HCT116 (cell line): ENCODE results near the gene BAIAP2L2. TPM values are rescaled to one million over a fixed set of nuclear protein-coding genes. Genes with fewer than 3 reads are reported as not detected.

Experiments
- ATAC-seq: fragments of 200-7000 bp; cut with Tn5 transposase; 2 replicates; pipeline ENCODE4 v1.9.1; 2020; ENCODE audit warnings: mild to moderate bottlenecking, moderate library complexity
- BruUV-seq: library from RNA; stranded (reverse); fragments of 400-500 nt; replicated peaks from 2 replicates; lab custom pipeline; 2021; lab: Mats Ljungman, UMichigan
- CTCF ChIA-PET: fragments of 300-600 bp; sonication (Branson Sonifier 250); formaldehyde crosslinking; loops from one replicate; lab custom pipeline; 2021; ENCODE audit warnings: antibody characterized with exemption; lab: Charles Lee
- POLR2A ChIA-PET: fragments of 300-600, 350-600 bp; sonication (Branson Sonifier 250); formaldehyde crosslinking; loops from one replicate; lab custom pipeline; 2021; ENCODE audit warnings: antibody characterized with exemption; lab: Charles Lee
- RAD21 ChIA-PET, 2 experiments: fragments of 300-600 bp; sonication (Branson Sonifier 250); formaldehyde crosslinking; loops; one replicate each; lab custom pipeline; 2023; ENCODE audit warnings: low total read pairs in 2 of 2; ENCODE audit not compliant: uncharacterized antibody in 2 of 2, unreplicated experiment in 2 of 2, low non-redundant PET in 1 of 2; lab: Charles Lee
- DNase-seq: peaks from one replicate; pipeline ENCODE4 v3.0.0-alpha.2; 2010; ENCODE audit warnings: low read depth, low spot score
- H2AFZ ChIP-seq: fragments of 200-600 bp; shearing (Covaris generic), sonication (generic); 2 replicates; pipeline ENCODE4 v1.6.1; 2017; ENCODE audit warnings: low read depth, mixed run types, mixed read lengths, antibody characterized with exemption, low read length; ENCODE audit not compliant: poor library complexity, severe bottlenecking
- H3K27ac ChIP-seq: 2 replicates; pipeline ENCODE4 v1.5.1; 2012; ENCODE audit warnings: low read depth, low read length
- H3K27me3 ChIP-seq: fragments of 200-600 bp; sonication (generic); 2 replicates; pipeline ENCODE4 v1.6.1; 2016; ENCODE audit warnings: mixed run types, low read length, mixed read lengths; ENCODE audit not compliant: insufficient read depth
- H3K36me3 ChIP-seq, 2 experiments: fragments of 200-500 bp in 1 of 2; fragments of 200-600 bp in 1 of 2; sonication (Bioruptor generic) in 1 of 2; sonication (generic) in 1 of 2; 2 replicates each; pipeline versions ENCODE4 v1.5.1 to v1.6.1; 2014 to 2016; ENCODE audit warnings: low read length in 2 of 2, inconsistent platforms in 1 of 2, mixed read lengths in 1 of 2, mixed run types in 1 of 2; ENCODE audit not compliant: insufficient read depth in 2 of 2, control insufficient read depth in 1 of 2
- H3K4me1 ChIP-seq, 2 experiments: fragments of 200-600 bp in 1 of 2; sonication (generic) in 1 of 2; 2 replicates each; pipeline versions ENCODE4 v1.5.1 to v1.6.1; 2012 to 2017; ENCODE audit warnings: low read length in 2 of 2, inconsistent platforms in 1 of 2, mild to moderate bottlenecking in 1 of 2, mixed read lengths in 1 of 2, mixed run types in 1 of 2, moderate library complexity in 1 of 2; ENCODE audit not compliant: insufficient read depth in 2 of 2, control insufficient read depth in 1 of 2
- H3K4me2 ChIP-seq: fragments of 200-600 bp; sonication (generic); 2 replicates; pipeline ENCODE4 v1.6.1; 2017; ENCODE audit warnings: mixed run types, low read length, mixed read lengths
- H3K4me3 ChIP-seq, 2 experiments: fragments of 200-600 bp in 1 of 2; sonication (generic) in 1 of 2; replicated peaks in 1 of 2; 2 replicates each; pipeline ENCODE4 v1.5.1; 2011 to 2016; ENCODE audit warnings: low read length in 2 of 2, control low read depth in 1 of 2, low read depth in 1 of 2, mild to moderate bottlenecking in 1 of 2, mixed read lengths in 1 of 2, mixed run types in 1 of 2
- H3K79me2 ChIP-seq: fragments of 200-600 bp; sonication (generic); 2 replicates; pipeline ENCODE4 v1.6.1; 2017; ENCODE audit warnings: mild to moderate bottlenecking, mixed run types, low read length, moderate library complexity, mixed read lengths; ENCODE audit not compliant: insufficient read depth
- H3K9ac ChIP-seq: fragments of 200-600 bp; sonication (generic); 2 replicates; pipeline ENCODE4 v1.6.1; 2016; ENCODE audit warnings: low read length, mixed read lengths
- H3K9me2 ChIP-seq: fragments of 200-600 bp; sonication (generic), shearing (Covaris generic); 2 replicates; pipeline ENCODE4 v1.6.1; 2017; ENCODE audit warnings: mixed run types, mild to moderate bottlenecking, moderate library complexity; ENCODE audit not compliant: insufficient read depth
- H3K9me3 ChIP-seq, 2 experiments: fragments of 200-500 bp in 1 of 2; fragments of 200-600 bp in 1 of 2; sonication (Bioruptor generic) in 1 of 2; sonication (generic) in 1 of 2; 2 replicates each; pipeline ENCODE4 v1.6.1; 2014 to 2017; ENCODE audit warnings: low read length in 2 of 2, mixed read lengths in 2 of 2, inconsistent platforms in 1 of 2, low read depth in 1 of 2, mild to moderate bottlenecking in 1 of 2, mixed run types in 1 of 2, moderate library complexity in 1 of 2; ENCODE audit not compliant: control insufficient read depth in 1 of 2, insufficient read depth in 1 of 2
- H4K20me1 ChIP-seq: fragments of 200-600 bp; sonication (generic), shearing (Covaris generic); 2 replicates; pipeline ENCODE4 v1.6.1; 2017; ENCODE audit warnings: mixed run types, mild to moderate bottlenecking, moderate library complexity; ENCODE audit not compliant: insufficient read depth
- ATF3 ChIP-seq: IDR thresholded peaks from 2 replicates; pipeline ENCODE4 v1.6.1; 2012
- CBX3 ChIP-seq: IDR thresholded peaks from 2 replicates; pipeline ENCODE4 v1.6.1; 2012; ENCODE audit warnings: low read depth
- CEBPB ChIP-seq: IDR thresholded peaks from 2 replicates; pipeline ENCODE4 v1.6.1; 2012; ENCODE audit warnings: low read depth
- CTCF ChIP-seq, 3 experiments: fragments of 200-600 bp in 1 of 3; sonication (generic) in 1 of 3; IDR thresholded peaks in 2 of 3; conservative IDR thresholded peaks in 1 of 3; 2 replicates each; pipeline ENCODE4 v1.5.1; 2012 to 2017; ENCODE audit warnings: low read depth in 2 of 3, low read length in 2 of 3, antibody characterized with exemption in 1 of 3, borderline replicate concordance in 1 of 3, control low read depth in 1 of 3, mild to moderate bottlenecking in 1 of 3, mixed read lengths in 1 of 3, mixed run types in 1 of 3, moderate library complexity in 1 of 3; ENCODE audit not compliant: insufficient read depth in 1 of 3
- ELF1 ChIP-seq: IDR thresholded peaks from 2 replicates; pipeline ENCODE4 v1.6.1; 2012; ENCODE audit warnings: low read depth, borderline replicate concordance
- EZH2phosphoT487 ChIP-seq: fragments of 200-600 bp; IDR thresholded peaks from 2 replicates; pipeline ENCODE4 v1.6.1; 2018; ENCODE audit warnings: antibody characterized with exemption, borderline replicate concordance
- FOSL1 ChIP-seq: IDR thresholded peaks from 2 replicates; pipeline ENCODE4 v1.6.1; 2012; ENCODE audit warnings: low read depth
- JUND ChIP-seq: IDR thresholded peaks from 2 replicates; pipeline ENCODE4 v1.6.1; 2012
- MAX ChIP-seq: IDR thresholded peaks from 2 replicates; pipeline ENCODE4 v1.6.1; 2012
- POLR2A ChIP-seq: IDR thresholded peaks from 2 replicates; pipeline ENCODE4 v1.7.0; 2011; ENCODE audit warnings: borderline replicate concordance; ENCODE audit not compliant: insufficient read depth, insufficient read length; ENCODE audit errors: extremely low read depth
- RAD21 ChIP-seq: IDR thresholded peaks from 2 replicates; pipeline ENCODE4 v1.6.1; 2012; ENCODE audit warnings: low read depth, mild to moderate bottlenecking
- REST ChIP-seq: IDR thresholded peaks from 2 replicates; pipeline ENCODE4 v1.6.1; 2012; ENCODE audit warnings: low read depth
- SIN3A ChIP-seq: IDR thresholded peaks from 2 replicates; pipeline ENCODE4 v1.6.1; 2012; ENCODE audit warnings: low read depth
- SP1 ChIP-seq: IDR thresholded peaks from 2 replicates; pipeline ENCODE4 v1.6.1; 2012; ENCODE audit warnings: low read depth
- SRF ChIP-seq: IDR thresholded peaks from 2 replicates; pipeline ENCODE4 v1.6.1; 2012; ENCODE audit warnings: low read depth
- TCF7L2 ChIP-seq: IDR thresholded peaks from 2 replicates; pipeline ENCODE4 v1.7.0; 2011; ENCODE audit warnings: borderline replicate concordance, inconsistent platforms; ENCODE audit not compliant: insufficient read depth, insufficient read length; ENCODE audit errors: extremely low read depth
- YY1 ChIP-seq: IDR thresholded peaks from 2 replicates; pipeline ENCODE4 v1.6.1; 2011; ENCODE audit warnings: low read length, low read depth, moderate library complexity, mild to moderate bottlenecking; ENCODE audit not compliant: insufficient replicate concordance; ENCODE audit errors: extremely low read depth
- ZBTB33 ChIP-seq: IDR thresholded peaks from 2 replicates; pipeline ENCODE4 v1.6.1; 2011; ENCODE audit warnings: mild to moderate bottlenecking, low read length, moderate library complexity; ENCODE audit not compliant: insufficient replicate concordance; ENCODE audit errors: extremely low read depth
- ZFX ChIP-seq: fragments of 450-650 bp; IDR thresholded peaks from 2 replicates; pipeline ENCODE4 v1.6.1; 2017
- ZNF274 ChIP-seq: fragments of 200-500 bp; sonication (Bioruptor generic); IDR thresholded peaks from 2 replicates; pipeline ENCODE4 v1.6.1; 2014; ENCODE audit warnings: mild to moderate bottlenecking, low read depth, low read length, inconsistent platforms
- intact Hi-C: fragments of 100-400 bp; cut with micrococcal nuclease; formaldehyde crosslinking; loops from 2 replicates; pipeline ENCODE4 v1.10.0; 2022
- total RNA-seq: library from RNA; stranded (reverse); gene quantifications from one replicate; pipeline ENCODE4 v1.2.1, GENCODE V29; 2021; ENCODE audit not compliant: unreplicated experiment

The BAIAP2L2 gene
- total RNA-seq, 1 experiment from 2014 or later, result 1.0 TPM

- Histone ChIP-seq H3K9me2 (no peaks in the 10 kb centered on the region), H3K4me1 (no peaks in the 10 kb centered on the region), H3K4me3 (no peak overlapping the region), H3K79me2 (no peaks in the 10 kb centered on the region), H3K9ac (no peak overlapping the region), H3K36me3 (peaks cover 3 to 16% of the 10 kb centered on the region in 2 experiments; a peak in 2 of 4 replicates), H3K27me3 (no peaks in the 10 kb centered on the region), H3K27ac (no peak overlapping the region), H2AFZ (no peak overlapping the region), H3K9me3 (no peaks in the 10 kb centered on the region), H4K20me1 (no peaks in the 10 kb centered on the region), H3K4me2 (no peak overlapping the region)
- ChIA-PET RAD21 (no interaction called here), POLR2A (no interaction called here), CTCF (no interaction called here)
- DNase-seq, result no peak
- no TSS peak for BruUV-seq
- TF ChIP-seq CEBPB (no peak), FOSL1 (no peak), EZH2phosphoT487 (no peak), POLR2A (no peak), ATF3 (no peak), TCF7L2 (no peak), ZFX (no peak), CBX3 (no peak), ZNF274 (no peak), SIN3A (no peak), JUND (no peak), RAD21 (no peak), REST (no peak), SP1 (no peak), MAX (no peak), YY1 (no peak), ELF1 (no peak), SRF (no peak), CTCF (IDR thresholded peaks at IDR 0.05 in 2 of 3, conservative IDR thresholded peaks at IDR 0.05 in 1 of 3; ENCODE audit: borderline replicate concordance in 1 of 3, insufficient read depth in 1 of 3, low read depth in 2 of 3, low read length in 2 of 3) (no peak), ZBTB33 (no peak)
- ATAC-seq, result no peak
- intact Hi-C loops, result no loop called here
Measured at GRCh38 chr22:38077595-38077994, 32.9 kb downstream of the BAIAP2L2 start.
